Measurements from ENCODE around the gene FBRSL1.
"Not testable (repeated sequence)": the region's sequence is repeated elsewhere in the genome, so short reads cannot be mapped to it uniquely, and the experiment has no call there.

FBRSL1 gene

GRCh38 chr12:132471858-132472255, 18.1 kb upstream of the FBRSL1 start:
- DNase-seq, result no peak

- DNase-seq, result no peak
Measured at GRCh38 chr12:132472386-132472785, 17.6 kb upstream of the FBRSL1 start.

GRCh38 chr12:132474237-132474741, 15.7 kb upstream of the FBRSL1 start:
- DNase-seq, result peak; percentile 32 to 39

GRCh38 chr12:132474799-132475303, 15.1 kb upstream of the FBRSL1 start:
- not testable (repeated sequence) for DNase-seq

GRCh38 chr12:132475304-132476037, 14.5 kb upstream of the FBRSL1 start:
- peak; percentile 38 to 44 for DNase-seq

GRCh38 chr12:132476038-132476414, 13.9 kb upstream of the FBRSL1 start:
- DNase-seq, result no peak

GRCh38 chr12:132476421-132476820, 13.5 kb upstream of the FBRSL1 start:
- DNase-seq, result no peak

- no peak for DNase-seq
Measured at GRCh38 chr12:132477017-132477702, 12.8 kb upstream of the FBRSL1 start.

GRCh38 chr12:132477703-132478432, 12.1 kb upstream of the FBRSL1 start:
- DNase-seq, result no peak

GRCh38 chr12:132478433-132478803, 11.5 kb upstream of the FBRSL1 start:
- no peak for DNase-seq

GRCh38 chr12:132478845-132479244, 11.1 kb upstream of the FBRSL1 start:
- no peak for DNase-seq

GRCh38 chr12:132479291-132479690, 10.7 kb upstream of the FBRSL1 start:
- DNase-seq, result no peak

GRCh38 chr12:132479938-132480622, 9.9 kb upstream of the FBRSL1 start:
- DNase-seq, result no peak

- no peak for DNase-seq
Measured at GRCh38 chr12:132480623-132481132, 9.3 kb upstream of the FBRSL1 start.

GRCh38 chr12:132481345-132481744, 8.6 kb upstream of the FBRSL1 start:
- DNase-seq, result no peak

GRCh38 chr12:132481771-132482745, 7.9 kb upstream of the FBRSL1 start:
- DNase-seq, result no peak

- no peak for DNase-seq
Measured at GRCh38 chr12:132482771-132483170, 7.2 kb upstream of the FBRSL1 start.

GRCh38 chr12:132483208-132483607, 6.7 kb upstream of the FBRSL1 start:
- DNase-seq, result no peak

- no peak for DNase-seq
Measured at GRCh38 chr12:132483612-132484011, 6.3 kb upstream of the FBRSL1 start.

- no peak for DNase-seq
Measured at GRCh38 chr12:132484183-132484890, 5.6 kb upstream of the FBRSL1 start.
